Measurements from ENCODE around the gene CDK17.

CDK17 gene

DNA sequence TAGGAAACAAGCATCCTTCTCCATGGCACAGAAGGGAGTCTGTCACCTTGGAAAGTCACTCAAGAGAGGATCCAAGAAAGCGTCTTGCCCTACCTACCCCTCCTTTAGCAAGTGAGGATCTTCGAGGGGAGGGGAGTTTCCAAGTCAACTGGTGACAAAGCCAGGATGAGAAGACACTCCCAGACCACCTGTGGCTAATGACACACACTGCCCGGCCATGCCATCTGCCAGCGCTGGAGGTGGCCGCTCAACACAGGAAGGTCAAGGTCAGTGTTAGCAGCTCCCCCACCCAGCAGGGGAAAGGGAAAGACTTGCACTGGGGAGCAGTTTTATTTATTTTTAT, 164.8 kb downstream of the CDK17 start:
- DNase-seq, result no peak

DNA sequence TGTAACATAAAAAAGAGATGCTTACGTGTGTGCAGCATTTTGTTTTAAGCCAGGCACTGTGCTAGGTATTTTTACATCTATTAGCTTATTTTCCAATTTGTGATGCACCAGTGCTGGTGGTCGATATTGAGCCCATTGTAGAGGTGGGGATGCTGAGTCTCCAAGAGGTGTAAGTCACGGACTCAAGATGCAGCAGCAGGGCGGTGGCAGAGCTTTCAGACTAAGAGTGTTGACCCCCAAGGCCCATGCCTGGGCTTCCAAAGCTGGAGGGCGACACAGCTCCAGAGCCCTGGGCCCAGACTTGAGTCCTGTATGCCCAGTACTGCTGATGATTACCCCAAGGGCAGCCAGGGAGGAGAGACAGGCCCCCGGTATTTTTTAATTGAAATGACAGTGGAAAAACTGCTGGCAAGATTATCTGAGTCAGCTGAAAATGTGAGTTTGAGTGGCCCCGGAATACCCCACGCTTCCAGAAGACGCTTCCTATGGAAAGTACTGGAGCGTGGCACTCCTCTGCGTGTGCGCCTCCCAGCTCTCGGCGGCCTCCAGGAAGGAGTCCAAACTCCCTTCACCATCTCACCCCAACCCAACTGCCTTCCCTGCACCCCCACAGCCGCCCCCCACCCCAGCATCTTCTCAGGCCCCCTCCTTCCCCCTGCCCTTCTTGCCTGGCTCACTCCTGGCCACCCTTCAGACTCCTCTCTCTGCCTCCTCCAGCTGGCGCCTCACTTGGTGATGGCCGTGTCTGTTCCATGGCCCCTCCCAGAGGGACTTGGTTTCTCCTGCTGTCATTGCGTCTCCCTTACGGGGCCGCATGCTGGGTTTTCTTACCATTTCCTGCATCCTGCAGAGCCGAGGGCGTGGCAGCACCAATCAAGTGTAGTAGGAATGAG, 165.4 kb downstream of the CDK17 start:
- no peak for DNase-seq

DNA sequence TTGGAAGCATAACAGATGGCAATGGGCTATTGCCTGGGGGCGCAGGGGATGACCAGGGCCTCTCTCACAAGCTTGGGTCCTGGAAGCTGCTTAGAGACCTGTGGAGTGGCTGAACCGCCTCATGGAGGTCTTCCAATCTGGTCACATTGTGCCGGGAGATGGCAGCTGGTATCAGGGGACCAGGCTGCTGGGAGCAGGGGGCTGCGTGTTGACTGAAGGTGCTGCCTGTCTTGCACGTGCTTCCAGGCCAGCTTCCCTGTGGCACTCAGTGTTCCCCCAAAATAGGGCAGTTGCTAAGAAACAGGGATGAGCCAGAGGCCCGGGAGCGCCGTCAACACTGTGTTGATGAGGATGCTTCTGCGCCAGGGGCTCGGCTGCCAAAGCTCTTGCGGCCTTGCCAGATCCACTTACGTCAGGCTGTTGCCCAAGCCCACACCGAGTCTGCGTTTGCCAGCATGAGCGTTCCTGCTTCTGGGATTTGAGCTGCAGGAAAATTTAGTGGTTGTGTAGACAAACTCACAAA, 166.2 kb downstream of the CDK17 start:
- DNase-seq, result no peak

DNA sequence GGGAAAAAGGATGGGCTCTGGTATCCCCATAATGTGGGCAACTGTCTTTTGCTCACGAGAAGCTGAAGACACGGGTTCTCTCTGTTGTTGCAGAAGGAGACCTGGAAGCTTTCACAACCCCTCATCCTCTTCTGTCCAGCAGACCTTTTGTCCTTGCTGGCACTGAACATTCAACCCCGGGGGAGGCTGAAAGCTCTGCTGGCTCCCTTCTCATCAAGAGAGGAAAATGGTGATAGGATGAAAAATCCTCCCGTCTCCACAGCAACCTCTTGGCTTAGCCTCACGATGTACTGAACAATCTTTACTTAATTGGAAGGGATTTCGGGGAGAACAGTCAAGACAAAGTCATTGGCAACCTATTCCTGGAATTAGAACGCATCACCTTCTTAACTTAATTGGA, 167.1 kb downstream of the CDK17 start:
- no peak for DNase-seq

DNA sequence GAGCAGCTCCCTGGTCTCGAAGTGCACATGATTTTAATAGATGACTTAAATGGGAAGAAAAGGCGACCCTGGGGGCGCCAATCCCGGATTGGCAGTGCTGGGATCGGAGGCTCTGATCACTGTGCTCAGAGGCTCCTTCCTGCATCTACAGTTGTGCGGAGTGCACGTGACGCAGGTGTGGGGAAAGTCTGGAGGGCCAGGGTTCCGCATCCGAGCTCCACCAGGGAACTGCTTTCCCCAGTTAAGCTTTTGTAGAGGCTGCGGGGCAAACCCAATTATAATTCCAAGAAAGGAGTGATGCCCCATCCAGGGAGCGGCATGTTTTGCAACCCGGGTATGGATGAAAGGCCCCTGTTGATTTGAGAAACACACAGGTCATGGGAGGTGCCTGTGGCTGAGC, 169.6 kb downstream of the CDK17 start:
- DNase-seq, result no peak

DNA sequence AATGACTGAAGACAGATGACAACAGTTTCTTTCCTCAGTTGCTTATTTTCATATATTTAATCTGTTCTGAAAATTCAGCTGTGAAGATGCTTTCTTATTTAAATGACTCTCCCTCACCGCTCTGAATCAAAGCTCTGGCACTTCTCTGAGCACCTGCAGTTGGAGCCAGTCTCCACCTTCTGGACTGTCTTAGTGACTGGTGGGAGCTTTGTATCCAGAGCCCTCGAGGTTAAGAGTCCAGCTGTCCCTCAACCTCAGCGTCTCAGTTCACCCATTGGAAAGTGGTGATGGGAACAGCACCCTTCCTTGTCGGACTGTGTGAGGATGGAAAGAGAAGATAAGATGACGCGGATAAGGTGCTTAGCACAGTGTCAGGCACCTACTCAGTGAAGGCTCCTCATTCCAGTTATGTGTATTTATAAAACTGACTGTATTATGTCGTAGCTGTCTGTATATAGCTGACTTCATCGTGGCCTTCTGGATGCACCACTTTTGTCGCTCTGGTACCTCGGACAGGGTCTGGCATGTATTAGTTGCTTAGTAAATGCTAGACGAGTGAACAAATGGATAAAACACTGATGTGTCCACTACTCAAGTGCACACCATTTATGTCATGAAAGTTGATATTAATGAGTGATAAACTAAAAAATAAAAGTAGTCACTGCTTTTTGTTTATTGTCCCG, 171.5 kb downstream of the CDK17 start:
- no peak for DNase-seq
